GM03348 (cell line): ENCODE results near the gene FAM20C.
"Not testable (repeated sequence)": the region's sequence is repeated elsewhere in the genome, so short reads cannot be mapped to it uniquely, and the experiment has no call there.

ENCODE experiments used
- DNase-seq: peaks from one replicate; pipeline ENCODE4 v3.0.0; 2012; ENCODE audit warnings: low spot score

FAM20C gene

GRCh38 chr7:192701-193480, 520 bp downstream of the FAM20C start:
- no peak for DNase-seq

DNA sequence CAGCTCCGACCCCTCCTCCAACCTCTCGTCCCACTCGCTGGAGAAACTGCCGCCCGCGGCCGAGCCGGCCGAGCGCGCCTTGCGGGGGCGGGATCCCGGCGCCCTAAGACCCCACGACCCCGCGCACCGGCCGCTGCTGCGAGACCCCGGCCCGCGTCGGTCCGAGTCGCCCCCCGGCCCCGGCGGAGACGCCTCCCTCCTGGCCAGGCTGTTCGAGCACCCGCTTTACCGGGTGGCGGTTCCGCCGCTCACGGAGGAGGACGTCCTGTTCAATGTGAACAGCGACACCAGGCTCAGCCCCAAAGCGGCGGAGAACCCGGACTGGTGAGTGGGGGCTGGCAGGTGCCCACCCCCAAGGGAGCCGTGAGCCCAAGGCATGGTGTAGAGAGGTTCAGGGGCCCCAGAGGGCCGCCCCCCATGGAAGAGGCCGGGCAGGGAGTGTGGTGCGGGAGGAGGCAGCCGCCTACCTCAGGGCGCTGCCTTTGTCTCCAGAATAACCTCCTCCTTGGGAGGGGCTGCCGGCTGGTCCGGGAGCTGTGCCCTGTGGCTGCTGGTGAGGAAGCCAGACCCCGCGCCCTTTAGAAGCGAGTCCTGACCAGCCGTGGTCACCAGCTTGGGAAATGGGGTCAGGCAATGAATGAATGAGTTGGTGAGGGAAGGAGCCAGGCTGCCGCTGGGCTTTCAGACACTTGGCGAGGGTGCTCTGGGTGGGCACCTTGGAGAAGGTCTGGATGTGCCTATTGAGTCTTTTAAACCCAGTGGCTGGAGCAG, 1.3 kb downstream of the FAM20C start:
- DNase-seq, result peak; percentile 45

DNA sequence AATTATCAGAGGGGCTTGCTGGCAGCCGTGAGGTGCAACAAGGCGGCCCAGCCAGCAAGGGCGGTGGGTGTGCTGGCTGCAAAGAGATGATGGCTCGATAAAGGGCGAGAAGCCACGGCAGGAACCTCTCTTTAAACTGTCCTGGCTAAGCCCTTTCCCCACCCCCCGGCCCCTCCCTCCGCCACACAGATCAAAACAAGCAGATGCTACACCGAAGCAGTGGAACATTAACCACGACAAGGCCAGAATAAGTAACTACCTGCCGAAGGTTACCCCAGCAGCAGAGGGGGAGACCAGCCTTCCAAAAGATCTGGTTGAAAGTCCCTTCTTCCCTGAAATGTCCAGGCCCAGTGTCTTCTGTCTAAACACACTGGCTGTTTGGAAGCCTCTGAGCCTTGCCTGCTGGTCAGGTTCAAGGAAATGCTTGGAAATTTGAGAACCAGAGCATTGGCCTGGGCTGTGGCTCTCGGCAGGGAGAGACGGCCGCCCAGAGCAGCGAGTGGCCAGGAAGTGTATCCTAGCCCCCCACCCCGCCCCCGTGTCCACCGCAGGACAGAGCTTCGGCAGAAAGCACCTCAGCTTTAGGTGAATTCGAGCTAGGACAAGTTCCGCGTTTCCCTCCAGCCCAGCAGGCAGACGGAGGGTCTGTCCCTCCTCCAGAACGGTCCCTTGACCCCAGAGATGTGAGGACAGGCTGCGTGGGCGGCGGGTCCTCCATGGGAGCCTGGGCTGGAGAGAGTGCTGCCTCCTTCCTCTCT, 2.1 kb downstream of the FAM20C start:
- peak; percentile 72 for DNase-seq

DNA sequence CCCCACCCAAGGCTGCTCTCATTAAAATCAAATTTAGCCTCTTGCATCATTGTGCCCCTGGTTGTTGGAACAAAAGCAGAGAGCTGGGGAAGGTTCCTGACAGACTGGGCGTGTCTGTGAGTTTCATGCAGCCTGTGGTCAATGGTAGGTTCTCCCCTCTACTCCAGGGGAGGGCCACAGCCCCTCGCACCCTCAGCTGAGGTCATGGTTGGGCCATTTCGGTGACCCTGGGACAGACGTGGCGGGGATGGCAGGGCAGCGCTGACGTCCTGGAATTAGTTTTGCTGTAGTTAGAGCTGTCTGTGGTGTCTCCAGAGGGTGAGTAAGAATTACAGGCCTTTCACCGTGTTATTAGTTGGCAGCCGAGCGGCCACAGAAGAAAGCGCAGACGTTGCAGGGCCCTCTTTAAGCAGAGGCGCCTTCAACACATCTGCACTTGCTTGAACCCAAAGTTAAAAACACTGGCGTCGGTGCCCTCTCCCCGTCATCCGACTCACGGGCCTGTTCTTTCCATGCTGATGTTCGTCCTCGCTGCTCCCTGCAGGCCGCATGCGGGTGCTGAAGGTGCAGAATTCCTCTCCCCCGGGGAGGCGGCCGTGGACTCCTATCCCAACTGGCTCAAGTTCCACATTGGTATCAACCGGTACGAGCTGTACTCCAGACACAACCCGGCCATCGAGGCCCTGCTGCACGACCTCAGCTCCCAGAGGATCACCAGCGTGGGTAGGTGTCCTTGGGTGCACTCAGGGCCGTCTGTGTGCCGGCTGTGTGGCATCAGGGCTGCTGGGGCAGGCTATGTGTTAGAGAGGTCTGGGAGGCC, 2.8 kb downstream of the FAM20C start:
- peak; percentile 79 for DNase-seq

DNA sequence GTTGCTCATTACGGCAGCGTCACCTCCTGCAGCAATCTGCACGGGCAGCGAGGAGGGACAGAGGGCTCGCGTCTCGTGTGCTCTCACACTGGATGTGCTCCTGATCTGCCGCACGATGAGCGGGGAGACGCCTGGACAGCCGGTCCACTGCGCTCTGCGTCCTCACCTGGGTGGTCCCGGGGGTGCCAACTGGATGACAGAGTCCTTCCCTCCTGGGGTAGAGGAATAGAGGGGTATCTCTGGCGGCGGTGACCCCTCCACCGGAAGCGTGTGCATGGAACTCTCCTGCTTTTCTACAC, 3.4 kb downstream of the FAM20C start:
- DNase-seq, result no peak

DNA sequence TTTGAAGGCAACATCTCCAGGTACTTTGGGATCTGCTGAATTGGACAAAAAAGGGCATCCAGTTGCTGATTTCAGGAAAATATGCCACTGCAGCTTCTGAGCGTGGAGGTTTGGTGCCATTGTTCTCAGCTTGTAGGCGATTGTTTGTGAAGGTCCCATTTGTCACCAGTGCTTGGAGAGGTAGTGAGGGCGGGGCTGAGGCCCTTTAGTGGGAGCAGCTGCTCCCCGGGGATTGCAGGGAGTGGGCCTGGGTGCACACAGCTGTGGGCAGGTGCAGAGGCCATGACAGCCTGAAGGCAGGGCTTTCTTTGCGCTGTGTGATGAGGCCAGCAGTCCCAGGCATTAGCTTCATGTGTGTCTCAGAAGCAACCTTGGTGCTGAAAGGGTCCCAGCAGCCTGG, 3.9 kb downstream of the FAM20C start:
- DNase-seq, result no peak

DNA sequence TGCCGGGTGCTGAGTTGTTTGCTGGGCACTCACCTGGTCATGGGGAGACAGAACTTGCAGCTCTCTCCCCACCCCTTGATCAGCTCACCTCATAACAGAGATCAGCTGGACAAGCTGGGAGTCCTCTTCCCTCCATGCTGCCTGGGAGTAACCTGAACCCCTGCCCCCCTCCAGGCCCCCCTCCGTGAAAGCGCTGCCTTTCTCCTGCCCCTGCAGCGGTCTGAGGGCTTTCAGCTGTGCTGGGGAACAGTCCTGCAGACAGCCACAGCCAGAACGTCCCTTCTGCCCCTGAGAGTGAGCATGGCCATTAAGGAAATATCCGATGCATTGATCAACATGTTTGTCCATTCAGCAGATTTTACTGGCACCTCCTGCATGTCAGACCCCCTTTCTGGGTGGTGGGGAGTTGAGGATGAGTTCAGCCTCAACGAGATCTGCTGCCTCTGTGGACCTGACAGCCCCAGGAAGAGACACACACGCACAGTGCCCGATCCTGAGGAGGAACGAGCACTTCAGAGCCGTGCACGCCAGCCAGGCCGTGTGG, 4.5 kb downstream of the FAM20C start:
- no peak for DNase-seq

DNA sequence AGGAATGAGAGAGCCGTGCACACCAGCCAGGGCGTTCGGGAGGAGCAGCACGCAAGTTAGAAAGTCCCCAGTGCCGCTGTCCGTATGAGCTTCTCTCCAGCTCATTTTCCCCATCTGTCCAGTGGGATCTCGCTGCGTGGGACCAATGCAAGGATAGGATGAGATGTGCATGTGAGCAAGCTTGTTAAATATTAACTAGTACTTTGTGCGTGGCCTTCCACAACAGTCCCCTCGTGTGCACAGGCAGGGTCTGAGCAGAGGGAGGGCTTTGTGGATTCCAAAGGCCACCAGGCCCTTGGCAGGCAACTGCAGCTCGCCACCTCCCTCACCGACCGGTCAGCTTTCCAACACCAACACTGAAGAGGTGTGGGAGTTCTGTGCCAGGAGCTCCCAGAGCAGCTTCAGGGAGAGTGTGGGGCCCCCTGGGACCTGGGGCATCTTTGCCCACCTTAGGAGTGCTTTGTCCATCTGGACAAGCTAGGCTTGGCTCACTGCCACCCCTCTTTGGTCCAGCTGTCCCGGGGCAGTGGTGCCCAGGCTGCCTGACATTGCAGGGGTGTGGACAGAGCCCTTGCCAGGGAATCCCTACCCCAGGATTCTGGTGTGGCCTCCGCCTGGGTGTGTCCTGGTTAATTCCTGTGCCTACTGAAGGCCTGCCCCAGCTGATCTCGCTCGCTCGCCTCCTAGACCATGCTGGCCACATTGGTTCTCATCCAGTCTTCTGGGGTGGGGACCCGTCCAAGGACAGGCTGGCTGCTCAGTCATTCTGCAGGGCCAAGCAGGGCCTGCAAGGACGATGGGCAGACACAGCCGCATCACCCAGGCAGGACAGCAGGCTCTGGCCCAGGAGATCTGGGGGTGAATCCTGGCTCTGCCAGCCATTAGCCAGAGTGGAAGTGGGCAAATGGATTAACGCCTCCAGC, 5.3 kb downstream of the FAM20C start:
- no peak for DNase-seq

DNA sequence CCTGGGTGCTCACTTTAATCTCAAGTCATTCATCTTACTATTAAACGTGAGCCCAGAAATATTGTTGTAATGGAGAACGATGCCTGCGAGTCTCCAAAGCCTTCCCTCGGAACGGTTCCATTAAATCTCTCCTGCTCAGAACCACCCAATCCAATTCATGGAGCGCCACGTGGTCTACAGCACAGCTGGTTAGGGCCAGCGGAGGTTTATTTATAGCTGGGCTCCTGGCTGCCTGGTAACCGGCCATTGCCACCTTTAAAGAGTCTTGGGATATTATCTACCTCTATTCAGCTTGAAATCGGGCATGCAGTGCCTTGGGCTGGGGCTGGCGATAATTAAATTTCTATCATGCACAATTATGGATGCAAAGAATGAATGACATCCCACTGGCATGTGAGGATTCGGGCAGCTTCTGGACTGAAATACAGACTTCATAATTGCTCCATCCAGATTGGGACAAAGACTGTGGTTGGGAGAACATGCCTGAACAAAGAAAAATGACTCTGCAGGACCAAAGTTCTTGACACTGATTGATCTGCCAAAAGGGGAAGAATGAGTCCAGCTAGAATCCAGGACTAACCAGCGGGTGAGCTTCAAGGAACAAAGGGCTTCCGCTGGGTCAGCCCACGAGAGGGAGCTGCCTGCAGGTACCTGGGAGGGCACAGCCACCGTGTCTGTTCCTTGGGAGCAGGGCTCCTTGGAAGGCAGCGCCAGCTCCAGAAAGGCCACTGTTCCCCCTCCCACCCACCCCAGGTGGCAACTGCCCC, 7.3 kb downstream of the FAM20C start:
- no peak for DNase-seq

GRCh38 chr7:200290-200689, 7.9 kb downstream of the FAM20C start:
- DNase-seq, result no peak

GRCh38 chr7:200704-201103, 8.3 kb downstream of the FAM20C start:
- DNase-seq, result no peak

- no peak for DNase-seq
Observed at GRCh38 chr7:204326-204725, 12.0 kb downstream of the FAM20C start.

- DNase-seq, result no peak
Observed at GRCh38 chr7:205115-206010, 13.0 kb downstream of the FAM20C start.

GRCh38 chr7:206351-206750, 14.0 kb downstream of the FAM20C start:
- not testable (repeated sequence) for DNase-seq

GRCh38 chr7:207418-208129, 15.2 kb downstream of the FAM20C start:
- no peak for DNase-seq

GRCh38 chr7:208130-208673, 15.8 kb downstream of the FAM20C start:
- DNase-seq, result no peak

DNA sequence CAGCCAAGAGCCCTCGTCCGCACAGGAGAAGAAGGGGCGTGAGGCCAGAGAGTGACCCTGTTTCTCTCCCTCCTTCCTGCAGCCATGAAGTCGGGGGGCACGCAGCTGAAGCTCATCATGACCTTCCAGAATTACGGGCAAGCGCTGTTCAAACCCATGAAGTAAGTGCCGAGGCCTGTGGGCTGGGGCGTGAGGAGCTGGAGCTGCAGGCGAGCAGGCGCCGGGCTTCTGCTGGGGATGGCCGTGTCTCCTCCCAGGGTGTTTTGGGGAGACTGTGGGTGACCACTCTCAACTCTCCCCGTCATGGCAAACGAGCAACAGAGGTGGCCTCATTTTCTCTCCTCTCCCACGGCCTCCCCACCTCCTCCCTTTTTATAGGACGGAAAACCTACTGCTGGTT, 16.4 kb downstream of the FAM20C start:
- DNase-seq, result no peak

GRCh38 chr7:209416-209815, 17.0 kb downstream of the FAM20C start:
- no peak for DNase-seq
